Testis (tissue), 3 donors: ENCODE measurements around the gene PACSIN2. TPM values are rescaled to one million over a fixed set of nuclear protein-coding genes. Genes with fewer than 3 reads are reported as not detected.

Source experiments
- DNase-seq: peaks from one replicate; pipeline ENCODE4 v3.0.0-alpha.2; 2019
- H3K27ac ChIP-seq, 2 donors: fragments of 200-600 bp; sonication (generic); one replicate each; pipeline ENCODE4 v1.5.1; 2019
- H3K27me3 ChIP-seq: fragments of 200-600 bp; sonication (generic); one replicate; pipeline ENCODE4 v1.5.1; 2019
- H3K36me3 ChIP-seq: fragments of 200-600 bp; sonication (generic); one replicate; pipeline ENCODE4 v1.5.1; 2017; ENCODE audit warnings: low read depth; ENCODE audit errors: missing control alignments
- H3K4me1 ChIP-seq: fragments of 200-600 bp; sonication (generic); one replicate; pipeline ENCODE4 v1.5.1; 2019
- H3K4me3 ChIP-seq, 2 donors: fragments of 200-600 bp; sonication (generic); one replicate each; pipeline ENCODE4 v1.5.1; 2017 to 2019
- H3K9me3 ChIP-seq: fragments of 200-600 bp; sonication (generic); one replicate; pipeline ENCODE4 v1.5.1; 2017
- POLR2A ChIP-seq: fragments of 450-650 bp; IDR thresholded peaks from one replicate; pipeline ENCODE4 v1.6.1; 2017; ENCODE audit warnings: antibody characterized with exemption, mild to moderate bottlenecking, moderate library complexity
- WGBS, 2 donors: methylation state at CpG; one replicate each; pipeline ENCODE4 v1.1.5; 2018; 5-methylcytosine and 5-hydroxymethylcytosine counted together
- intact Hi-C: fragments of 100-400 bp; cut with DNase I; formaldehyde crosslinking; loops from one replicate; pipeline ENCODE4 v1.15.1; 2023; ENCODE audit warnings: low total_unique reads
- polyA plus RNA-seq: library from polyadenylated mRNA; stranded (reverse); fragments of 350-450 nt; fragmentation: Illumina TruSeq; extraction: RNeasy Lipid Tissue Mini Kit (QIAGEN cat#74804); gene quantifications from one replicate; pipeline ENCODE4 v1.2.3, GENCODE V29; 2014; ENCODE audit warnings: low read depth, low replicate concordance; ENCODE audit not compliant: insufficient read depth
- total RNA-seq, 2 donors: library from RNA; depleted of rRNA; stranded (reverse); fragments of >200 nt; gene quantifications; one replicate each; pipeline ENCODE4 v1.2.3, GENCODE V29; 2016
- TF ChIP-seq, protein P1 (sequence below), 3 experiments: fragments of 450-650 bp in 2 of 3; fragments of 200-600 bp in 1 of 3; sonication (generic) in 1 of 3; IDR thresholded peaks; one replicate each; pipeline ENCODE4 v1.5.1; 2016 to 2019; ENCODE audit warnings: antibody characterized with exemption in 3 of 3, mild to moderate bottlenecking in 2 of 3, moderate library complexity in 1 of 3

Gene PACSIN2
- total and polyA plus RNA-seq, 3 donors from 2014 or later: 43.5 to 45.6 (median 43.6) TPM

DNA sequence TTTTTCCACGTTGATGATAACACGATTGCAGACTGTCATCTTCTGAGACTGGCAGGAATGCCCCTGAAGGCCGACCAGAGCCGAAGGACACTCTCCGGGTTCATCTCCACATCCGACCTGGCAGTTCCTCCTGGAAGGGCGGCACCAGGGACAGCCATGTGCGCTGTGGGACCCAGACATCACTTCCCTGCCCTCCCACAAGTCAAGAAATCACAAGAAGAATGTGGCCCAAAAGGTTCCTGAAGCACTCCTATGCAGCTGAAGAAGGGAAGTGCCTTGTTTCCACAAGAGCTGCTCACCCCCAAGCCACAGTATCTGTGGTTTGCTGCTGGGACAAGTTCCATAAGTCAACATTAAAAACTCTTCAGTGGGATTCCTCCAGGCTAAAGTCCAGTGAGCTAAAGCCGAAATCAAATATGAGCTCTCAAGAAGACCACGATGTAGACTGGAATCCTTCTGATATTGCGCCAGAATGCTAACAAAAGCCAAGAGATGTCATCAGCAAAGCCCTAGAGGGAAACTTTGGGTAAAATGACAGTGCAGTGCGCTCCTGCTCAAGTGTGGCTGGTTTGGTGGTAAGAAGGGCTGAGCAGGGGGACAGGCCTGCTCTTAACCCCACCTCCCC is 21.2 kb downstream of the PACSIN2 start:
- Histone ChIP-seq H3K4me1 (peaks cover 33% of the 10 kb centered on the region), H3K27me3 (no peaks in the 10 kb centered on the region), H3K36me3 (no peaks in the 10 kb centered on the region), H3K9me3 (no peaks in the 10 kb centered on the region), H3K4me3 (no peak overlapping the region), H3K27ac (no peak overlapping the region)
- 81 to 89% methylated on average over 11 to 12 of the region's 12 CpGs for WGBS, 2 donors
- DNase-seq: no peak
- intact Hi-C loops: no loop called here
- TF ChIP-seq, protein P1, sequence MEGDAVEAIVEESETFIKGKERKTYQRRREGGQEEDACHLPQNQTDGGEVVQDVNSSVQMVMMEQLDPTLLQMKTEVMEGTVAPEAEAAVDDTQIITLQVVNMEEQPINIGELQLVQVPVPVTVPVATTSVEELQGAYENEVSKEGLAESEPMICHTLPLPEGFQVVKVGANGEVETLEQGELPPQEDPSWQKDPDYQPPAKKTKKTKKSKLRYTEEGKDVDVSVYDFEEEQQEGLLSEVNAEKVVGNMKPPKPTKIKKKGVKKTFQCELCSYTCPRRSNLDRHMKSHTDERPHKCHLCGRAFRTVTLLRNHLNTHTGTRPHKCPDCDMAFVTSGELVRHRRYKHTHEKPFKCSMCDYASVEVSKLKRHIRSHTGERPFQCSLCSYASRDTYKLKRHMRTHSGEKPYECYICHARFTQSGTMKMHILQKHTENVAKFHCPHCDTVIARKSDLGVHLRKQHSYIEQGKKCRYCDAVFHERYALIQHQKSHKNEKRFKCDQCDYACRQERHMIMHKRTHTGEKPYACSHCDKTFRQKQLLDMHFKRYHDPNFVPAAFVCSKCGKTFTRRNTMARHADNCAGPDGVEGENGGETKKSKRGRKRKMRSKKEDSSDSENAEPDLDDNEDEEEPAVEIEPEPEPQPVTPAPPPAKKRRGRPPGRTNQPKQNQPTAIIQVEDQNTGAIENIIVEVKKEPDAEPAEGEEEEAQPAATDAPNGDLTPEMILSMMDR (IDR thresholded peaks at IDR 0.05): no peak
- TF ChIP-seq POLR2A: no peak

DNA sequence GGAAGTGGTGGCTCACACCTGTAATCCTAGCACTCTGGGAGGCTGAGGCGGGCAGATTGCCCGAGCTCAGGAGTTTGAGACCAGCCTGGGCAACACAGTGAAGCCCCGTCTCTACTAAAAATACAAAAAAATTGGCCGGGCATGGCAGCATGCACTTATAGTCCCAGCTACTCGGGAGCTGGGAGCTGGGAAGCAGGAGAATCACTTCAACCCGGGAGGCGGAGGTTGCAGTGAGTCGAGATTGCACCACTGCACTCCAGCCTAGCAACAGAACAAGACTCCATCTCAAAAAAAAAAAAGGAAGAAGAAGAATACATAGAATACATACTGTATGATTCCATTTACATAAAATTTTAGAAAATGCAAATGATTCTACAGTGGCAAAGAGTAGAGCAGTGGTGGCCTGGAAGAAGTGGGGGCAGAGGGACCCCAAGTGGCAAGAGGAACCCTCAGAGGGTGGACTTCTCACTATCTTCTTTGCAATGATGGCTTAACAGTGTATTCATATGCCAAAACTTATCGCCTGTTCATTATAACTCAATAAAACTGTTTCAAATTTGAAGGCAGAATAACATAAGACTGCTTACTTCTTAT is 22.0 kb downstream of the PACSIN2 start:
- TF ChIP-seq, protein P1 (IDR thresholded peaks at IDR 0.05): no peak
- no peak for TF ChIP-seq POLR2A
- peaks cover 33% of the 10 kb centered on the region for H3K4me1 ChIP-seq
- H3K36me3 ChIP-seq: no peaks in the 10 kb centered on the region
- no peaks in the 10 kb centered on the region for H3K9me3 ChIP-seq
- no peak overlapping the region for H3K27ac ChIP-seq
- WGBS, 2 donors: 80 to 81% methylated on average over 9 of the region's 9 CpGs
- intact Hi-C loops: no loop called here
- H3K4me3 ChIP-seq: no peak overlapping the region
- H3K27me3 ChIP-seq: no peaks in the 10 kb centered on the region
- DNase-seq: no peak

DNA sequence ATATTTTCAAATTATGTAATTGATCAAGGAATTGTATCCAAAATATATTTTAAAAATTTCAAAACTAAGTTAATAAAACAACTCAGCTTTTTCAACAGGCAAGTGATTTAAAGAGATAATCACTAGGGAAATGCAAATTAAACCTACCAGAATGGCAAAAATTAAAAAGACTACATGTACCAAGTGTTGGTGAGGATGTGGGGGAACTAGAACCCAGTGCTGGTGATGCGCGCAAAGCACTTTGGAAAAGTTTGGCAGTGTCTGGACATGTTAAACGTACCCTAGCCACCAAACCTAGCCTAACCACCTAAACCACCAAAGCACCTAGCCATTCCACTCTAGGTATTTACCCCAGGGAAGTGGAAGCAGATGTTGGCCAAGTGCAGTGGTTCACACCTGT is 22.9 kb downstream of the PACSIN2 start:
- no peak overlapping the region for H3K27ac ChIP-seq
- 87 to 98% methylated on average over 3 of the region's 3 CpGs for WGBS, 2 donors
- TF ChIP-seq POLR2A: no peak
- TF ChIP-seq, protein P1 (IDR thresholded peaks at IDR 0.05): no peak
- peaks cover 30% of the 10 kb centered on the region for H3K4me1 ChIP-seq
- H3K36me3 ChIP-seq: no peaks in the 10 kb centered on the region
- no peak for DNase-seq
- intact Hi-C loops: no loop called here
- no peak overlapping the region for H3K4me3 ChIP-seq
- no peaks in the 10 kb centered on the region for H3K9me3 ChIP-seq
- no peaks in the 10 kb centered on the region for H3K27me3 ChIP-seq

DNA sequence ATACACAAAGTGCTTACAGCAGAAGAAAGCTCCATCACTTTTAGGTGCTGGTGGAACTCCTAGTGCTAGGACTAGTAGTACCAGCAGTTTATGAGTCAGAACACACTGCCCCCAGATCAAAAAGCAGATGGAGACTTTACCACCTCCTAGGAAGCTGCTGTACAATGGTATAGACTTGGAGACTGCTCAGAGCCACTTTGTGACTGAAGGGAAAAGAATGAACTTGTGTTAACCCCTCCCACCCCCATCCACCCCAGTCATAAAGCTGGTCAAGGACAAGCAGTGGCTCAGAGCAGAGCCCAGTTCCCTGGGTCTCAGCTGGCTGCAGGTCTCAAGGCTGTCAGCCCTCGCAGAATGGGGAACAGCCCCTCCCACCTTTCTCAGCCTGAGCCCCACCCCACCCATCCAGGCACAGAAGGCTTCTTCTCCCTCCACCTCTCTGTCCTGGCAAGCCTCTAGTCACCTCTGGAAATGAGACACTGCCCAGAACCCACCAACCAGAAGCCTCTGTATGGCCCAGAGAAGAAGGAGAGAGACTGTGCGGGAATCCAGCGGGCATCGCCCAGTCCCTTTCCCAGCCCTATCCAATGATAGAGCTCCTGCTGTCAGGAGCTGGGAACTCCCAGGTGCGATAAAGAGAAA is 23.8 kb downstream of the PACSIN2 start:
- no peak for DNase-seq
- intact Hi-C loops: no loop called here
- H3K27ac ChIP-seq: no peak overlapping the region
- no peaks in the 10 kb centered on the region for H3K9me3 ChIP-seq
- WGBS, 2 donors: 19 to 52% methylated on average over 2 to 5 of the region's 5 CpGs
- H3K27me3 ChIP-seq: no peaks in the 10 kb centered on the region
- no peaks in the 10 kb centered on the region for H3K36me3 ChIP-seq
- TF ChIP-seq, protein P1 (IDR thresholded peaks at IDR 0.05): no peak
- TF ChIP-seq POLR2A: no peak
- peaks cover 27% of the 10 kb centered on the region for H3K4me1 ChIP-seq
- H3K4me3 ChIP-seq: no peak overlapping the region
